Measurements from ENCODE around the gene BCAS3.
"Not testable (repeated sequence)": the region's sequence is repeated elsewhere in the genome, so short reads cannot be mapped to it uniquely, and the experiment has no call there.

The BCAS3 gene

GRCh38 chr17:61354895-61355874 lies 677.5 kb downstream of the BCAS3 start:
- DNase-seq = no peak

DNA sequence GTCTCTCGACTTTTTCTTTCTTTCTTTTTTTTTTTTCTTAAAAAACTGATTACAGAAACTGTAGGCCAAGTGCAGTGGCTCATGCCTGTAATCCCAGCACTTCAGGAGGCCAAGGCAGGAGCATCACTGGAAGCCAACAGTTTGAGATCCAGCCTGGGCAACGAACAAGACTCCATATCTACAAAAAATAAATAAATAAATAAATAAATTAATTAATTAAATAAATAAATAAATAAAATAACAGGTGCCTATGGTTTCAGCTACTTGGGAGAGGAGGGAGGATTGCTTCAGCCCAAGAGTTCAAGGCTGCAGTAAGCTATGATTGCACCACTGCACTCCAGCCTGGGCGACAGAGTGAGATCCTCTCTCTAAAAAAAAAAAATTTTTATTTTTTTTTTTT lies 679.4 kb downstream of the BCAS3 start:
- DNase-seq = not testable (repeated sequence)

- DNase-seq = not testable (repeated sequence)
Measured at GRCh38 chr17:61359513-61359912, 681.9 kb downstream of the BCAS3 start.

GRCh38 chr17:61360318-61360943 lies 682.8 kb downstream of the BCAS3 start:
- DNase-seq = no peak

DNA sequence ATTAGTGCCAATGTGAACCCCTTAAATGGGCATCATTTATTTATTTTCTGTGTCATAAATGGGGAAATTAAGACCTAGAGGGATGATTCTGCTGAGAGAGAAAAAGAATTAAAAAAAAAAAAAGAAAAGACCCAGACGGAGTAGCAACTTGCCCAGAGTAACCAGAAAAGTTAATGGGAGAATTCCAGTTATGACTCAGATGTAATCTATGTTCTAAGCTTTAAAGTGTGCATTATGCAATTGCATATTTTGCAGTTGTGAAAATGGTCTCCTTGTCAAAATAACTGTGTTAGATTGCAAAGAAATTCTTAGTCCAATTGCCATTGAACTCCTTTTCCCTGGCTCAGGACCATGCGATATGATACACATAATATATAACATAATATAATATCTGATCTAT lies 683.4 kb downstream of the BCAS3 start:
- no peak for DNase-seq

DNA sequence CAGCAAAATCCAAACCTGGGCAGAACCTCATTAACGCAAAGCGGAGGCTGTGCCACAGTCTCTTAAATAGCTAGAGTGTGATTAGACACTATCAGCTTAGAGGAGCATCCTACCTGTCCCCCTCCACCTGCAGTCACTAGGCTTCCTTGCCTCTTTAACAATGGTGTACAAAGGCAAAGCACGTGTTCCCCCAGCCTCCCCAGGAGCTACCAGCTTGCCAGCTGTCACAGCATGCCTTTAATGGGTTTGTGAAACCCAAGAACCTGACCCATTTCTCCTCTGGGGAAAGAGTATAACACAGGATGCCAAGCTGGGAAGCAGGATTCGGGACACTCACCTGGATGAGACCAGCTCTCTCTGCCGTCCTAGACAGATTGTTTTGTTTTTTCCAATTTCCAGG lies 684.7 kb downstream of the BCAS3 start:
- DNase-seq = no peak

DNA sequence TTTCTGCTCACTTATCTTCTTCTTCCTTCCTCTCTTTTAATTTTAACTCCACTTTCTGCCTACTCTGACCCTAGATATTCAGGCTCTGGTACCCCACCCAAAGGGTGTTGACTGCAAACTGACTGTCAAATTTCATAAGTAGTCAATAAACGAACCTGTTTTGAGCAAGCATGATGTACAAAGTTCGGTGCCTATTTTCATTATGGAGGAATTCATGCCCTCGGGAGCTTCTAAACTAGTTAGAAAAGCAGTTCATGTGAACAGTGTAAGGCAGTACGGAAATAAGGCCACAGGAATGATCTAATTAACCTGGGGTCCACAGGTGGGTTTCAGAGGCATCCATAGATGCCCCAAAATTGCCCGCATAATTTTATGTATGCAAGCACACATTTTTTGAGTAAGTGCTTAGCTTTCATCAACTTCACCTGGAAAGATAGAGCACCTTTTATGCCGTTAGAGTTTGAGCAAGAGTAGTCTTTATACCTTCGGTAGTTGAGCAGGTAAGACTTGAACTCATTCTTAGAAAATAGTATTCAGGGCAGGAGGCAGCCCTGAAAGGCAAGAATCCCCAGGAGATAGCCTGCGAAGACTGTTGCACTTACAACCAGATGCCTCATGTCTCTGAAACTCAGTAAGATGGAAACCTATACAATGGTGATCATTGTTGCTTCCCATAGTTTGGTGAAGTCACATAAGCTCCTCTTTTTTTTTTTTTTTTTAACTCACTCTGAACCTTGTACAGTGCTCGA lies 685.4 kb downstream of the BCAS3 start:
- no peak for DNase-seq

DNA sequence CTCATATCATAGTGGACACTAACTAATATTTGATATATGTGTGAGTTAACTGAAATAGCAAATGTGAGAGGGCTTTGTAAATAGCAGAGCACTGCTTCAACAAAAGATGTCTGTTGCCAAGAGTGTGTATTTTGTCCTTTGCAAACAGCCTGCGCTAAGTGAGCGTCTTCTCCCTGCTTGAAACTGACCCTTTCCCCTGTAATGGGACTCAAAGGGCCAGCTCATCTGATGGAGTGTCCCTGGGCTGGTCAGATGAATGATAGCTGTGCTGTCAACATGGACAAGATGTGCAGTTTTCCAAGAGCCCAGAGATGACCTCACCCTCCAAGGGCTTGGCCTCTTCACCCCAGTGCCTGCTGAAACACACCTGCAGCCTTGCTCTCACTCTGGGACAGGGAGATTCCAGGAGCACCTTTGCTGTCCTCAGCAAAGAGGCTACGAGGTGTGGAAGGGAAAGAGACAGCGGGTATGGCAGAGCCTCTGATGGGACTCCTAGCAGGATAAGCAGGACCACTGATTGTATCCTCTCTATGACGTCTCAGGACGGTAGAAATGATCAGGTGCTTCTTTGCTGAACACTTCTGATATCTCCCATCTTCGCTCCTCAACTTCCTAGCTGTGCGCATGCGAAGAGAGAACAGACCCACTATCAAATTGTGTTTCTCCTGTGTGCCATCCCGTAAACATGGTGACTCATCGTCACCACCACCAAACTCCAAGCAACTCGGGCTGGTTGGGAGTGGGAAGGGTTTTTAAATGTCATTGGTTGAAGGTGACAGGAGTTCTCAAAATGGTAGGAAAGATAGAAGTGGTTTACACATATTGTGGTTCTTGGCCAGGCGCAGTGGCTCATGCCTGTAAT lies 686.2 kb downstream of the BCAS3 start:
- no peak for DNase-seq

DNA sequence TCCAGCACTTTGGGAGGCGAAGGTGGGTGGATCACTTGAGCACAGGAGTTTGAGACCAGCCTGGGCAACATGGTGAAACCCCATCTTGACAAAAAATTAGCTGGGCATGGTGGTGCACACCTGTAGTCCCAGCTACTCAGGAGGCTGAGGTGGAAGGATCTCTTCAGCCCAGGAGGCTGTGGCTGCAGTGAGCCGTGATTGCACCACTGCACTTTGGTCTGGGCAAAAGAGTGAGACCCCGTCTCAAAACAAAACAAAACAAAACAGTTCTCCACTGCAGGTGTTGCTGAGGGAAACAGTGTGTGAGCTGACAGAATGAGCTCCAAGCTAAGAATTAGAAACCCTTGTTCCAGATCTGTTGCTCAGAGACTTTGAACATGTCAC lies 686.8 kb downstream of the BCAS3 start:
- no peak for DNase-seq

GRCh38 chr17:61366076-61366714 lies 688.5 kb downstream of the BCAS3 start:
- no peak for DNase-seq

GRCh38 chr17:61366715-61367413 lies 689.2 kb downstream of the BCAS3 start:
- DNase-seq = no peak

DNA sequence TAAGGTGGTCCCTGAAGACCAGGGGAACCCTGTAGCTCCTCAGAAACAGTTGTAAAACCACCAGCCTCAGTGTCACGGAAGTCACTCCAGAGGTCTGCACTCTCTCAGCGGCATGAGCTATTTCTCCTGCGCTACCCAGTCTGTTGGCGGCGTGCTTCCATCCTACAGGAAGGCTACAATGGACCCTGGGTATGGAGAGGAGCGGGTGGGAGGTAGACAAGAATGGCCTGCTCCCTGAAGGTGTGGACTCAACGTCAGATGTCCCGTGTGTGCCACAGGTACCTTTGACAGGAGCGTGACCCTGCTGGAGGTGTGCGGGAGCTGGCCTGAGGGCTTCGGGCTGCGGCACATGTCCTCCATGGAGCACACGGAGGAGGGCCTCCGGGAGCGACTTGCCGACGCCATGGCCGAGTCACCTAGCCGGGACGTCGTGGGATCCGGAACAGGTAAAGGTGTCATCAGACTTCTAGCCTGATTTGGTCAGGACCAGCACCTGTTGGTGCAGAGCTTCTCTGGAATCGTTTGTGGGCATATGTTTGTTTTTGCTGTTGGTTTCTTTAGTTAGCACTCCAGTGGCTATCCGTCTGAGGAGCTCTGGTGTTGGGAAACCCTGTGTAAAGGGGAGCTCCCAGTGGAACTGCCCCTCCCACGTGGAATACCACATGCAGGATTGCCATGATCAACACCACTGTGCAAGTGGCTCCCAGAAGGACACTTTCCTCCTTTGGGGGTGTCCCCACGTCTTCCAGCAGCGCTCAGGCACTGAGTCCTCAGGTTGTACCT lies 690.6 kb downstream of the BCAS3 start:
- no peak for DNase-seq

DNA sequence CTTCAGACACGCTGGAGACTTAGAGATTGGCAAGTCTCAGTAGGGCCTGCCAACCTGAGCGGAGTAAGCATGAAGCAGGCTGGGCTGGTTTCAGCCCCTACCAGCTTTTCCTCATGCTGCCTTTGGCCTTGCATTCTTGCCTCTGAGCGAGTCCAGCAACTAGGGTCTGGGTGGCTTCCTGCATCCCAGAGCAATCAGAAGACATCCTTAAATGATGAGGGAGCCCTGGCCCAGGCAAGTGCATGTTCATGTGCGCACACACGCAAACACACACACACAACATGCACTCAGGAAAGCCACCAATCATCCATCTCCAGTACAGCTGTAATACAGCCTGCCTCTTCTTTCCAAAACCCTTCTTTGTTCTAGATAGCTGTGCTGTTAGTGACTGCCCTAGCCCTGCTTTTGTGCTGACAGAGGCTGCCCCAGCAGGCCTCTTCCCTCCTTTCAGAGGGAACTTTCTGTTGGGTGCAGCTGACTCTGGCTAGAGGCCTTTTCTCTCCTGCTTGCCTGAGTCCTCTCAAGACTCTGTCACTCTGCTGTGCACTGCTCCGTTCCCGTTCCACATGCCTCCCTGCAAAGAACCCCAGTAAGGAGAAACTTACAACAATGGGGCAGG lies 691.3 kb downstream of the BCAS3 start:
- no peak for DNase-seq

GRCh38 chr17:61369751-61370150 lies 692.1 kb downstream of the BCAS3 start:
- no peak for DNase-seq

GRCh38 chr17:61371179-61371578 lies 693.5 kb downstream of the BCAS3 start:
- no peak for DNase-seq

GRCh38 chr17:61371606-61372005 lies 694.0 kb downstream of the BCAS3 start:
- DNase-seq = no peak

DNA sequence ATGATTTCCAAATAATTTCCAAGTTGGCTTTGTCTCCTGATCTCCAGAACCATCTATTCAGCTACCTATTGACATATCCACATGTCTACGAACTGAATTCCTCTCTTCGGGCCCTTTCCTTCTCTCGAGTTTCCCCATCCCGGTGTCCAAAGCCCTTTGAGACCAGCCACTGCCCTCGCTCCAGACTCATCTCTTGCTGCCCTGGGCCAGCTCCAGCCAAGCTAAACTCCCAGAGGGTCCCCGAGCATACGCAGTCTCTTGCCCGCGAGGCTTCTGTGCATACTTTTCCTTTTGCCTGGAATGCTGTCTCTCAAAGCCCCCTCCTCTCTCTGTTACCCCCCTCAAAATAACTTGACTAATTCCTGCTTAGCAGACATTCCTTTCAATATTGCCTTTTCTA lies 694.8 kb downstream of the BCAS3 start:
- no peak for DNase-seq

GRCh38 chr17:61376931-61377838 lies 699.5 kb downstream of the BCAS3 start:
- no peak for DNase-seq

All from activated CD4-positive, CD25-positive, alpha-beta regulatory T cell (primary cell).